Skeletal muscle satellite cell (primary cell): ENCODE data around the gene OR51M1. TPM values are rescaled to one million over a fixed set of nuclear protein-coding genes. Genes with fewer than 3 reads are reported as not detected.
"Not testable (repeated sequence)": the region's sequence is repeated elsewhere in the genome, so short reads cannot be mapped to it uniquely, and the experiment has no call there.

Experiments used
- H3K27me3 ChIP-seq: 2 replicates; pipeline ENCODE4 v1.7.0; 2013; ENCODE audit warnings: low read length; ENCODE audit not compliant: control insufficient read depth, insufficient read depth
- H3K36me3 ChIP-seq: 2 replicates; pipeline ENCODE4 v1.7.0; 2013; ENCODE audit warnings: mild to moderate bottlenecking, control low read depth, low read length; ENCODE audit not compliant: insufficient read depth
- H3K4me1 ChIP-seq: 2 replicates; pipeline ENCODE4 v1.7.0; 2013; ENCODE audit warnings: low read length; ENCODE audit not compliant: control insufficient read depth, insufficient read depth
- H3K4me2 ChIP-seq: 2 replicates; pipeline ENCODE4 v1.7.0; 2013; ENCODE audit warnings: mild to moderate bottlenecking, low read length
- H3K4me3 ChIP-seq: 2 replicates; pipeline ENCODE4 v1.7.0; 2013; ENCODE audit warnings: low read length
- H3K9ac ChIP-seq: 2 replicates; pipeline ENCODE4 v1.7.0; 2013; ENCODE audit warnings: mild to moderate bottlenecking, low read depth, low read length, moderate library complexity
- H3K9me3 ChIP-seq: replicated peaks from 2 replicates; pipeline ENCODE4 v1.7.0; 2013; ENCODE audit warnings: mild to moderate bottlenecking, control low read depth, low read length
- total RNA-seq: library from RNA; depleted of rRNA; stranded (reverse); fragments of >200 nt; gene quantifications from 2 replicates; pipeline ENCODE4 v1.2.3, GENCODE V29; 2012; rRNA removed

OR51M1 gene, protein sequence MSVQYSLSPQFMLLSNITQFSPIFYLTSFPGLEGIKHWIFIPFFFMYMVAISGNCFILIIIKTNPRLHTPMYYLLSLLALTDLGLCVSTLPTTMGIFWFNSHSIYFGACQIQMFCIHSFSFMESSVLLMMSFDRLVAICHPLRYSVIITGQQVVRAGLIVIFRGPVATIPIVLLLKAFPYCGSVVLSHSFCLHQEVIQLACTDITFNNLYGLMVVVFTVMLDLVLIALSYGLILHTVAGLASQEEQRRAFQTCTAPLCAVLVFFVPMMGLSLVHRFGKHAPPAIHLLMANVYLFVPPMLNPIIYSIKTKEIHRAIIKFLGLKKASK
- not detected in 2 replicates for total RNA-seq

DNA sequence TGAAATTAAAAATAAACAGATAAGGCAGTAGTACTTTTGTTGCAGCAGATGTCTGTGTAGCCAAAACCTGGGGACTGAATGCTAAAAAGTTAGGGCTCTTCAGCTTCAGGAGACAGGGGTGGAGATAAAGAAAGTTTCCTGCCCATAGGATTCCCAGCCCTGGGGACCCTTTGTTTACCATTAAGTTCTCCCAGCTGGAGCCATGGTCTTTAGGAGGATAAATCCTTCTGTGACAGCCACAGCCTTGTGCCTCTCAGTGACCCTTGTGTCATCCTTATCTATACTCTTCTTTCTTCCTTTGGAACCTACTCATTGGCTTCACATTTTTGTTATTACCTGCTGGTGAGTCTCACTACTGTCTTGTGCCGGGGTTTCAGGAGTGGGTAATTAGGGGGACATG is at the start of gene OR51M1:
OR51M1 (plus strand) TSS at position 237 of the 400 bp plus-strand sequence. CDS start 5,587 bp downstream, outside the sequence.
- Histone ChIP-seq H3K36me3 (no peaks in the 10 kb centered on the region), H3K27me3 (peaks cover 18% of the 10 kb centered on the region), H3K9ac (no peak within 1 kb of the TSS), H3K9me3 (no peaks in the 10 kb centered on the region), H3K4me3 (no peak within 1 kb of the TSS), H3K4me2 (no peak within 1 kb of the TSS), H3K4me1 (no peaks in the 10 kb centered on the region)

DNA sequence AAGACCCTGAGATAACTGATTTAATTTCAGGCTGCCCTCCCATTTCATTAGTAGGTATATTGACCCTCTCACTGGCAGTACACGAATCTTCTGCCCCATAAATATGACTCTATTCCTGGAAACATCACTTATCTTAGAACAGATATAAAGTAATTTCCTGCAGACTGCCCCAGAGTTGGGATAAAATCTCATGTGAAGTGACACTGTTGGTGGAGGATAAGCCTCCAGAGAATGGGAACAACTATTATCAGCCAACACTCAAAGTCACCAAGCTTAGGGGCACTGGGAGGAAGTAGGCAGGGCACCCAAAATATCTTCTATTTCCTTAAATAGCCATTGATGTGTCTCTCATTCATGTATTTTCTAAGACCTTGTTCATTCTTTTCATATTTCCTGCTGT is 48.4 kb upstream of the OR51M1 start:
- no peaks in the 10 kb centered on the region for H3K36me3 ChIP-seq
- no peaks in the 10 kb centered on the region for H3K4me1 ChIP-seq
- no peaks in the 10 kb centered on the region for H3K9me3 ChIP-seq
- H3K9ac ChIP-seq = no peak overlapping the region
- no peak overlapping the region for H3K4me3 ChIP-seq
- H3K27me3 ChIP-seq = no peaks in the 10 kb centered on the region
- no peak overlapping the region for H3K4me2 ChIP-seq

DNA sequence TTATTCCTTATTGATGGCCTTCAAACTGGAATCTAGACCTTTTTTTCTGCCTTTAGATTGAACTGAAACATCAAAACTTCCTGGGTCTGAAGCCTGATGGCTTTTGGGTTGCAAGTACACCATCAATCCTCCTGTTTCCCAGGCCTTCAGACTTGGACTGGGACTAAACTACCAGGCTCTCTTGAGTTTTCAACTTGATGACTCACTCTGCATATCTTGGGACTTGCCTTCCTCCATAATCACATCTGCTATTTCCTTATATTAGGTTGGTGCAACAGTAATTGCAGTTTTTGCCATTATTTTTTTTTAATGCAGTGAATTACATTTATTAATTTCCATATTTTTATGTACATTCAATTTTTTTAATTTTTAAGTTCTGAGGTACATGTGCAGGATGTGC is 47.3 kb upstream of the OR51M1 start:
- H3K4me3 ChIP-seq = no peak overlapping the region
- H3K36me3 ChIP-seq = no peaks in the 10 kb centered on the region
- no peaks in the 10 kb centered on the region for H3K27me3 ChIP-seq
- H3K4me1 ChIP-seq = no peaks in the 10 kb centered on the region
- no peaks in the 10 kb centered on the region for H3K9me3 ChIP-seq
- no peak overlapping the region for H3K4me2 ChIP-seq
- no peak overlapping the region for H3K9ac ChIP-seq

DNA sequence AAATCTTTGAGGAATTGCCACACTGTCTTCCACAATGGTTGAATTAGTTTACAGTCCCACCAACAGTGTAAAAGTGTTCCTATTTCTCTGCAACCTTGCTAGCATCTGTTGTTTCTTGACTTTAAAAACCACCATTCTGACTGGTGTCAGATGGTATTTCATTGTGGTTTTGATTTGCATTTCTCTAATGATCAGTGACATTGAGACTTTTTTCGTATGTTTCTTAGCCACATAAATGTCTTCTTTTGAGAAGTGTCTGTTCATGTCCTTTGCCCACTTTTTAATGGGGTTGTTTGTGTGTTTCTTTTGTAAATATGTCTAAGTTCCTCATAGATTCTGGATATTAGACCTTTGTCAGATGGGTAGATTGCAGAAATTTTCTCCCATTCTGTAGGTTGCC is 46.4 kb upstream of the OR51M1 start:
- not testable (repeated sequence) for H3K4me3 ChIP-seq, H3K4me2 ChIP-seq, H3K9me3 ChIP-seq, H3K36me3 ChIP-seq, H3K4me1 ChIP-seq, H3K9ac ChIP-seq, H3K27me3 ChIP-seq

DNA sequence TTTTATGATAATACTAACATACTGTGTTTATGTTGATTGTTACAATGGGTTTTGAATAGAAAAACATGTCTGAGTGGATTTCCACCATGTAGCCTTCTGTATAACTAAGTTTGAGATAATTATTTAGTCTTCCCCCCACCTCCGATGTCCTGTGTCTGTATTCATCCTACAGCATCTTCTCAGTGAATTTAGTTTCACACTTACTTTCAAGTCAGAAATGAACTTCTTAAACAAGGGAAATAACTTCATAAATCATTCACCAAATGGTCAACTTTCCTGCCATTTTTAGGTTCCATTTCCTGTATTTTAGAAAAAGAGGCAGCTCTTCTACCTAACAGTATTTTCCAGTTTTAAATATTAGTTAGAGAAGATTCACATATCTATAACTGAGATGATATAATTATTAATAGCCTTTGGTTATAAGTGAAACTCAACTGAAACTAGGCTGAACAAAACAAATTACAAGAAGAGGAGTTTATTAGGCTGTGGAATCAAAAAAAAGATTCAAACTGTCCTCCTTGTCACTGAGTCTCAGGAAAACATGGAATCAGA is 43.8 kb upstream of the OR51M1 start:
- H3K4me3 ChIP-seq = no peak overlapping the region
- no peak overlapping the region for H3K4me2 ChIP-seq
- no peaks in the 10 kb centered on the region for H3K9me3 ChIP-seq
- no peaks in the 10 kb centered on the region for H3K4me1 ChIP-seq
- H3K9ac ChIP-seq = no peak overlapping the region
- no peaks in the 10 kb centered on the region for H3K36me3 ChIP-seq
- no peaks in the 10 kb centered on the region for H3K27me3 ChIP-seq

DNA sequence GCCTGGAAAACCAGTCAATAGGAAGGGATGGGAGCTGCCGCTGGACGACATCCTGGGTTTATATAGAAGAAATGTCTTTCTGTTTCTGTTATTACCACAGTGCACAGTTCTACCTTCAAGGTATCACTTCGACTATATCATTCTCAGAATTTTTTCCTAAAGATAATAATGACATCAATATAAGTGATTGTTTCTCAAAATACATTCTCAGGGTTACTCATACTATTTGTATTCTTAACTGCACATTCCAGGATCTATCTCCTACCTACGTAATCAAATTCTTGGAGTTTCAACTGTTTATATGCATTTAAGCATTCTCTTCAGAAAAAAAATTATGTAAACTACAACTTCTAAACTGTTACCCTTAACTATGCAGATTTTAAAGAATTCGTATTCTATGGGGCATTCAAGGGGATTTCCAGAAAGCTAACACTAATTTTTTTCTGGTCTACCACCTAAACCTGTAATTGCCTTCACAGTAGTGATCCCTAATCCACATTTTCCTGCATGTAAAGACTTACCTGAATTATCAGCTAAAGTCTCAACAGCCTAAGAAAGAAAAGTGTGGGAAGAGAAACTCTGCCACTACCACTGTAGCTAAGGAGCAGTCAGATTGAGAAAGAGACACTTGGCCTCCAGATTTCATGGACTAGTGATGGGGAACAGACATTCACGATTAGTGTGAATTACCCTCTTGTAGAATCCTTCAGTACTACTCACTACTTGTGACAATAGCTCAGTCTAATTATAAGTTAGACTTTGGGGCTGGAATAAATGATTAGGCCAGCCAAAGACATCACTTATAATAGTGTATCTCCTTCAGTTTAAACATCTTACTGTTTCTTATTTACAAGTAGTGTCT is 39.9 kb upstream of the OR51M1 start, which contains the start of gene OR51B5:
OR51B5 (minus strand) TSS at position 51 of the 862 bp plus-strand sequence; CDS start at position 51, 0 bp downstream.
- no peaks in the 10 kb centered on the region for H3K27me3 ChIP-seq

DNA sequence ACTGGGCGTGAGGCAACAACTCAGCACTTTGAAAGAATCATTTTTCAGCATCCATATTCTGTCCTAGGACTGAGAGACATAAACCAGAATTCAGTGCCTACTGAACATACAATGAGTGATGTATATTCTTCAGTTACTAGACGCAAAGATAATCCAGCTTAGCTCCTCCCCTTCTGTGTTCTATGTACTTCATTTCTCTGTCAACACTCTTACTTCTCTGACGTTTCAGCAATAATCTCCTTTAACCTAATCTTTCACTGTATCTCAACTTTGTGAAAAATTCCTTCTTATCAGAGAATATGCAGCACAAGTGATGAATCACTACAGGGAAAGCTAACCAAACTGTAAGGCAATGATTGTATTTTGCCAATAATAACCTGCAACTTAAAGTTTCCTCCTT is 37.8 kb upstream of the OR51M1 start:
- no peak overlapping the region for H3K4me3 ChIP-seq
- no peaks in the 10 kb centered on the region for H3K27me3 ChIP-seq
- H3K9ac ChIP-seq = no peak overlapping the region
- no peak overlapping the region for H3K4me2 ChIP-seq
- H3K36me3 ChIP-seq = no peaks in the 10 kb centered on the region
- H3K9me3 ChIP-seq = no peaks in the 10 kb centered on the region
- H3K4me1 ChIP-seq = no peaks in the 10 kb centered on the region

More for the DNA sequence above, 39.9 kb upstream of the OR51M1 start, which contains the start of gene OR51B5:
- Histone ChIP-seq H3K4me1 (no peaks in the 10 kb centered on the region), H3K4me3 (no peak within 1 kb of the TSS), H3K9ac (no peak within 1 kb of the TSS), H3K4me2 (no peak within 1 kb of the TSS), H3K36me3 (no peaks in the 10 kb centered on the region), H3K9me3 (no peaks in the 10 kb centered on the region)

DNA sequence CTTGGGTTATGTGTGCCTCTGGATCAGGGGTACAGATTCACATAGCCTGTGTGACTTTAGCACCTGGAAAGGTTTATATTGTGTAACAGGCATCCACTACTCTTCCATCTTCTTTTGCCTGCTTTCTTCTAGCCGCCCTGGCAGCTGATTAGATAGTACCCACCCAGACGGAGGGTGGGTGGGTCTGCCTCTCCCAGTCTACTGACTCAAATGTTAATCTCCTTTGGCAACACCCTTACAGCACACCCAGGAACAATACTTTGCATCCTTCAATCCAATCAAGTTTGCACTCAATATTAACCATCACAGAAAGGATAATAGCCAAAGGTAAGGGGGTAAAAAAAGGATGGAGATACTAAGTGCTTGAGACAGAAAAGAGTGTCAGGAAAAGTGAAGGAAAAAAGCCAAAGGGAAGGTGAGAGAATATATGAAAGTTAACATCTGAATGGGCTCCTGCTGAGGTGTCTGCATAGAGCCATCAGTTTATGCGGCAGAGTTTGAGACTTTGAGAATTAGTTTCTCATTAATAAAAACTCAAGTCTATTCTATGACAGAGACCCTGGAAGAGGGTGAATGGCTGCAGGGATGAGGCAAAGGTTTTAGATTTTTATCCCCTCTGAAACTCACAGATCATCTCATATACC is 34.9 kb upstream of the OR51M1 start:
- H3K9me3 ChIP-seq = no peaks in the 10 kb centered on the region
- H3K4me1 ChIP-seq = no peaks in the 10 kb centered on the region
- no peaks in the 10 kb centered on the region for H3K36me3 ChIP-seq
- no peak overlapping the region for H3K4me2 ChIP-seq
- H3K4me3 ChIP-seq = no peak overlapping the region
- no peaks in the 10 kb centered on the region for H3K27me3 ChIP-seq
- H3K9ac ChIP-seq = no peak overlapping the region

DNA sequence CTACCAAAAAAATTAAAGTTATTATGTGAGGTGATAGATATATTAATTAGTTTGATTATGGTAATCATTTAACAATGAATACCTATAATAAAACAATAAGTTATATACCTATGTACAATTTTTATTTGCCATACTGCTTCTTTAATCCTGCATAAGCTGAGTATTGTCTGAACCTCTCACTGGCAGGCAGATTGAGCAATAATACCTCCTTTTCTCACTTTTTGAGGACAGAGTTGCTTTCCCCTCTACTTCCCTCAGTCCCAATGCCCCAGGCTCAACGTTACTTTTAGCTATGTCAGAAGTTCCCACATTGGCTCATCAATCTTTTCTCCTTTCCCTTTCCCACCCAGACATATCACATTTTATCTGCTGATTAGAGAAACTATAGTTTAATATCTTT is 34.1 kb upstream of the OR51M1 start:
- Histone ChIP-seq H3K9ac (no peak overlapping the region), H3K4me1 (no peaks in the 10 kb centered on the region), H3K27me3 (no peaks in the 10 kb centered on the region), H3K4me2 (no peak overlapping the region), H3K36me3 (no peaks in the 10 kb centered on the region), H3K4me3 (no peak overlapping the region), H3K9me3 (no peaks in the 10 kb centered on the region)

DNA sequence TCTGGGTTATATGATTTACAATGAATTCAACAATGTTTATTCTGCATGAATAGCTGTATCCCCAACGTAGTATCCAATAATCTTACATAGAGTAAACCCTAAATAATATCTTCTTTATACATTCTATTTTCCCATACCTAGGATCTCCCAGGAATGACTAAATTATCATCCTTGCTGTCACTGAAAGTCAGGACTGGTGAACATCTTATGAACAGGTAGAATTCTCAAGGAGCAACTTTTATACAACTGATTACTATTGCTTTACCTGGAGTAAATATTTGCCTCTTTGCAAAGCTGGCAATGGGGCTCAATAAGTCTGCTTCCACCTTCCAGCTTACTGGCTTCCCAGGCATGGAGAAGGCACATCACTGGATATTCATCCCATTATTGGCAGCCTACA is 32.4 kb upstream of the OR51M1 start, which contains the start of gene OR51B6:
OR51B6 (plus strand) TSS at position 301 of the 400 bp plus-strand sequence; CDS start at position 301, 0 bp downstream.
- Histone ChIP-seq H3K4me2 (no peak within 1 kb of the TSS), H3K4me3 (no peak within 1 kb of the TSS), H3K27me3 (no peaks in the 10 kb centered on the region), H3K36me3 (no peaks in the 10 kb centered on the region), H3K9me3 (no peaks in the 10 kb centered on the region), H3K4me1 (no peaks in the 10 kb centered on the region), H3K9ac (no peak within 1 kb of the TSS)

DNA sequence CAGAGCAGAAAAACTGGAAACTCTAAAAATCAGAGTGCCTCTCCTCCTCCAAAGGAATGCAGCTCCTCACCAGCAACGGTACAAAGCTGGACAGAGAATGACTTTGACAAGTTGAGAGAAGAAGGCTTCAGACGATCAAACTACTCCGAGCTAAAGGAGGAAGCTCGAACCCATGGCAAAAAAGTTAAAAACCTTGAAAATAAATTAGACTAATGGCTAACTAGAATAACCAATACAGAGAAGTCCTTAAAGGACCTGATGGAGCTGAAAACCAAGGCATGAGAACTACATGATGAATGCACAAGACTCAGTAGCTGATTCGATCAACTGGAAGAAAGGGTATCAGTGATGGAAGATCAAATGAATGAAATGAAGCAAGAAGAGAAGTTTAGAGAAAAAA is 27.6 kb upstream of the OR51M1 start:
- H3K4me3 ChIP-seq, H3K9me3 ChIP-seq, H3K4me2 ChIP-seq, H3K4me1 ChIP-seq, H3K9ac ChIP-seq, H3K27me3 ChIP-seq, H3K36me3 ChIP-seq: not testable (repeated sequence)
